ENCODE results near the gene SBNO2. TPM values are rescaled to one million over a fixed set of nuclear protein-coding genes. Genes with fewer than 3 reads are reported as not detected.
A peak's percentile ranks its signal among the peaks of the same experiment; 100 is the strongest.

SBNO2 gene
- polyA plus RNA-seq, 1 of the 3 experiments (the other 2 are of a cell fraction), result 18.3 TPM

GRCh38 chr19:1133471-1133929, 40.6 kb downstream of the SBNO2 start:
- no peak overlapping the region for H3K27ac ChIP-seq (ENCODE audit: low read depth in 2 of 2, low read length in 1 of 2)

More at GRCh38 chr19:1133471-1133929, 40.6 kb downstream of the SBNO2 start:
- peaks cover 13% of the 10 kb centered on the region; the same call in 1 of the 2 replicates for H3K79me2 ChIP-seq (ENCODE audit: insufficient read depth)
- peaks cover 0 to 2% of the 10 kb centered on the region in 2 experiments for H3K36me3 ChIP-seq (replicated peaks in 1 of 2; ENCODE audit: control insufficient read depth in 1 of 2, insufficient read depth in 2 of 2, low read length in 1 of 2)
- no peaks in the 10 kb centered on the region for H3K27me3 ChIP-seq (ENCODE audit: insufficient read depth)
- H3K4me3 ChIP-seq (ENCODE audit: low read depth in 2 of 2, low read length in 1 of 2), result no peak overlapping the region
- DNase-seq, result peak; percentile 70
- WGBS (ENCODE audit: low lambda C conversion rate), result 100% methylated on average over 8 of the region's 25 CpGs
- H3K4me1 ChIP-seq (ENCODE audit: control insufficient read depth in 1 of 2, insufficient read depth in 2 of 2, low read depth in 1 of 2, low read length in 1 of 2), result no peaks in the 10 kb centered on the region
- H2AFZ ChIP-seq (ENCODE audit: low read depth), result no peak overlapping the region
- no peaks in the 10 kb centered on the region for H3K9me2 ChIP-seq
- H3K9ac ChIP-seq, result no peak overlapping the region
- H3K4me2 ChIP-seq, result no peak overlapping the region
- TF ChIP-seq ELF1 (IDR thresholded peaks at IDR 0.05), result no peak
- TF ChIP-seq TCF12 (IDR thresholded peaks at IDR 0.05), result no peak
- TF ChIP-seq MAX (IDR thresholded peaks at IDR 0.05; ENCODE audit: low read depth), result no peak
- TF ChIP-seq USF2 (IDR thresholded peaks at IDR 0.05; ENCODE audit: borderline replicate concordance, low read depth, low read length), result no peak
- TF ChIP-seq TEAD4 (IDR thresholded peaks at IDR 0.05; ENCODE audit: borderline replicate concordance, insufficient read depth), result no peak
- TF ChIP-seq USF1 (IDR thresholded peaks at IDR 0.05; ENCODE audit: borderline replicate concordance, low read depth), result no peak
- no peak for TF ChIP-seq RXRA (IDR thresholded peaks at IDR 0.05; ENCODE audit: borderline replicate concordance, low read depth)
- TF ChIP-seq YY1 (IDR thresholded peaks at IDR 0.05; ENCODE audit: low read depth), result no peak
- TF ChIP-seq MXI1 (IDR thresholded peaks at IDR 0.05; ENCODE audit: low read depth, low read length), result no peak
- TF ChIP-seq EP300 (IDR thresholded peaks at IDR 0.05; ENCODE audit: borderline replicate concordance in 1 of 2, low read depth in 1 of 2, low read length in 1 of 2), result no peak
- no peak for TF ChIP-seq POLR2AphosphoS5 (IDR thresholded peaks at IDR 0.05; ENCODE audit: low read depth, low read length)
- no peak for TF ChIP-seq TAF1 (IDR thresholded peaks at IDR 0.05; ENCODE audit: borderline replicate concordance, low read depth, low read length)
- no peak for TF ChIP-seq NRF1 (IDR thresholded peaks at IDR 0.05; ENCODE audit: low read depth, low read length)
- no peak for TF ChIP-seq RFX5 (IDR thresholded peaks at IDR 0.05; ENCODE audit: low read length)
- no peak for TF ChIP-seq REST (IDR thresholded peaks at IDR 0.05; ENCODE audit: low read depth, low read length)
- no peak for TF ChIP-seq IRF3 (IDR thresholded peaks at IDR 0.05; ENCODE audit: low read depth, low read length)
- H3K9me3 ChIP-seq, result no peaks in the 10 kb centered on the region
- CTCF ChIA-PET, result interaction anchor here (1.0 to 1.2 kb wide), 2 partner anchors 20 to 90 kb away, joined by 3 to 7 read pairs; no protein-coding TSS in a partner anchor
- 0 out of 2 replicates have a peak, but pooled peaks cover 4% of the 10 kb centered on the region for H4K20me1 ChIP-seq (ENCODE audit: insufficient read depth)
- no peaks in the 10 kb centered on the region for H3F3A ChIP-seq (replicated peaks; ENCODE audit: insufficient read depth)
- POLR2A ChIA-PET, result interaction anchor here (0.5 to 1.2 kb wide), 3 partner anchors 12 to 135 kb away, joined by 3 to 5 read pairs (median 3); partner anchors contain the start of gene CIRBP

Data from SK-N-SH (cell line).